Measurements from ENCODE around the gene MED25. TPM values are rescaled to one million over a fixed set of nuclear protein-coding genes. Genes with fewer than 3 reads are reported as not detected.

Gene MED25
- total and polyA plus RNA-seq, 9 of the 15 experiments (the other 6 are each of a cell fraction or from before 2014, with no cell fraction given) = 4.1 to 93.9 (median 19.3) TPM

- TF ChIP-seq, protein P1, sequence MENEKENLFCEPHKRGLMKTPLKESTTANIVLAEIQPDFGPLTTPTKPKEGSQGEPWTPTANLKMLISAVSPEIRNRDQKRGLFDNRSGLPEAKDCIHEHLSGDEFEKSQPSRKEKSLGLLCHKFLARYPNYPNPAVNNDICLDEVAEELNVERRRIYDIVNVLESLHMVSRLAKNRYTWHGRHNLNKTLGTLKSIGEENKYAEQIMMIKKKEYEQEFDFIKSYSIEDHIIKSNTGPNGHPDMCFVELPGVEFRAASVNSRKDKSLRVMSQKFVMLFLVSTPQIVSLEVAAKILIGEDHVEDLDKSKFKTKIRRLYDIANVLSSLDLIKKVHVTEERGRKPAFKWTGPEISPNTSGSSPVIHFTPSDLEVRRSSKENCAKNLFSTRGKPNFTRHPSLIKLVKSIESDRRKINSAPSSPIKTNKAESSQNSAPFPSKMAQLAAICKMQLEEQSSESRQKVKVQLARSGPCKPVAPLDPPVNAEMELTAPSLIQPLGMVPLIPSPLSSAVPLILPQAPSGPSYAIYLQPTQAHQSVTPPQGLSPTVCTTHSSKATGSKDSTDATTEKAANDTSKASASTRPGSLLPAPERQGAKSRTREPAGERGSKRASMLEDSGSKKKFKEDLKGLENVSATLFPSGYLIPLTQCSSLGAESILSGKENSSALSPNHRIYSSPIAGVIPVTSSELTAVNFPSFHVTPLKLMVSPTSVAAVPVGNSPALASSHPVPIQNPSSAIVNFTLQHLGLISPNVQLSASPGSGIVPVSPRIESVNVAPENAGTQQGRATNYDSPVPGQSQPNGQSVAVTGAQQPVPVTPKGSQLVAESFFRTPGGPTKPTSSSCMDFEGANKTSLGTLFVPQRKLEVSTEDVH (IDR thresholded peaks at IDR 0.05; ENCODE audit: low read depth, partially characterized antibody) = peak; percentile 84
- TF ChIP-seq U2AF2 (optimal IDR thresholded peaks at IDR 0.05; ENCODE audit: low read depth, low read length) = no peak
- no peak for TF ChIP-seq ZBTB49 (CRISPR knock-in tag; IDR thresholded peaks at IDR 0.05; ENCODE audit: borderline replicate concordance)
- peak; percentile 14; the same call in 1 of the 2 replicates for TF ChIP-seq TCF7 (IDR thresholded peaks at IDR 0.05; ENCODE audit: borderline replicate concordance)
- no peak for TF ChIP-seq HMG20A (CRISPR knock-in tag; conservative IDR thresholded peaks at IDR 0.05)
- TF ChIP-seq ATF4 (CRISPR knock-in tag; IDR thresholded peaks at IDR 0.05) = no peak
- TF ChIP-seq TFAM (CRISPR knock-in tag; conservative IDR thresholded peaks at IDR 0.05) = no peak
- TF ChIP-seq MLLT1 (IDR thresholded peaks at IDR 0.05) = no peak
- no peak for TF ChIP-seq SMARCC2 (IDR thresholded peaks at IDR 0.05; ENCODE audit: low read depth)
- no peak; the same call in 1 of the 2 replicates for TF ChIP-seq FOXP4 (CRISPR knock-in tag; IDR thresholded peaks at IDR 0.05; ENCODE audit: borderline replicate concordance)
- TF ChIP-seq NCOA2 (IDR thresholded peaks at IDR 0.05; ENCODE audit: partially characterized antibody in 2 of 2) = no peak
- no peak for TF ChIP-seq ZNF280B (CRISPR knock-in tag; IDR thresholded peaks at IDR 0.05)
- TF ChIP-seq LCOR (CRISPR knock-in tag; IDR thresholded peaks at IDR 0.05) = peak; percentile 45; the same call in 1 of the 2 replicates
Observed at GRCh38 chr19:49866933-49867782, 49.1 kb downstream of the MED25 start, which contains the start of gene PNKP (continued).

Measured in K562 (cell line).